Body of pancreas (tissue), 4 donors: ENCODE measurements around the gene ABLIM1.

Experiments
- POLR2A ChIP-seq, 3 donors: fragments of 450-650 bp; IDR thresholded peaks; one replicate each; pipeline ENCODE4 v1.6.1; 2016; ENCODE audit warnings: antibody characterized with exemption in 3 of 3, mild to moderate bottlenecking in 2 of 3
- TF ChIP-seq, protein P1 (sequence below), 7 experiments: fragments of 450-650 bp in 4 of 7; fragments of 200-600 bp in 3 of 7; sonication (generic) in 3 of 7; IDR thresholded peaks; one replicate each; pipeline ENCODE4 v1.5.1; 2016 to 2019; ENCODE audit warnings: antibody characterized with exemption in 7 of 7

DNA sequence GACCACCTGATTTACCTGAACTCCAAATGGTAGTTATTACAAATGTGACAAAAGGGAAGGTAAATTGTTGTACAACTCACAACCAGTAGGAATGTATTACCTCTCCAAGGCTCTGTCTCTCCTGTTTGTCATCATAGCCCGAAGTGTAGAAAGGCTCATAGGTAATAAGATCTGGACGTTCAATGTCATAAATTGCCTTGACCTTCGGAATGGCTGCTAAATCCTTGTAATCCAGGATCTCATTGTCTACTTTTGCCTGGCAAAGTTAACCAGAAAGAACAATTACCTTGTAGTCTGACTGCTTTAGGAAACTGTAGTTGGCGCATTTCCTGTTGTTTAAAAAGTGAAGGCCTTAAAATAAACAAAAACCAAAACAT, 185.2 kb downstream of the ABLIM1 start:
- TF ChIP-seq, protein P1, sequence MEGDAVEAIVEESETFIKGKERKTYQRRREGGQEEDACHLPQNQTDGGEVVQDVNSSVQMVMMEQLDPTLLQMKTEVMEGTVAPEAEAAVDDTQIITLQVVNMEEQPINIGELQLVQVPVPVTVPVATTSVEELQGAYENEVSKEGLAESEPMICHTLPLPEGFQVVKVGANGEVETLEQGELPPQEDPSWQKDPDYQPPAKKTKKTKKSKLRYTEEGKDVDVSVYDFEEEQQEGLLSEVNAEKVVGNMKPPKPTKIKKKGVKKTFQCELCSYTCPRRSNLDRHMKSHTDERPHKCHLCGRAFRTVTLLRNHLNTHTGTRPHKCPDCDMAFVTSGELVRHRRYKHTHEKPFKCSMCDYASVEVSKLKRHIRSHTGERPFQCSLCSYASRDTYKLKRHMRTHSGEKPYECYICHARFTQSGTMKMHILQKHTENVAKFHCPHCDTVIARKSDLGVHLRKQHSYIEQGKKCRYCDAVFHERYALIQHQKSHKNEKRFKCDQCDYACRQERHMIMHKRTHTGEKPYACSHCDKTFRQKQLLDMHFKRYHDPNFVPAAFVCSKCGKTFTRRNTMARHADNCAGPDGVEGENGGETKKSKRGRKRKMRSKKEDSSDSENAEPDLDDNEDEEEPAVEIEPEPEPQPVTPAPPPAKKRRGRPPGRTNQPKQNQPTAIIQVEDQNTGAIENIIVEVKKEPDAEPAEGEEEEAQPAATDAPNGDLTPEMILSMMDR (IDR thresholded peaks at IDR 0.05): no peak
- no peak for TF ChIP-seq POLR2A (IDR thresholded peaks at IDR 0.05)
